ENCODE results near the gene TMEM263. TPM values are rescaled to one million over a fixed set of nuclear protein-coding genes. Genes with fewer than 3 reads are reported as not detected.

Gene TMEM263
- total RNA-seq, result 10 to 100 TPM; 32.6 to 33.2 TPM

GRCh38 chr12:106955377-106956047 is at the start of gene TMEM263:
Gene TMEM263 (plus strand): TSS chr12:106955907. CDS start chr12:106967117, 11,210 bp downstream.
- peak within 1 kb of the TSS; percentile 98 for H3K27ac Mint-ChIP-seq
- H3K9me3 Mint-ChIP-seq, result peaks cover 2% of the 10 kb centered on the region
- POLR2A ChIA-PET, result no interaction called here
- peaks cover 3% of the 10 kb centered on the region for H3K36me3 Mint-ChIP-seq (ENCODE audit: low read depth)
- CTCF ChIA-PET, result interaction anchor here (0.6 to 1.8 kb wide), 4 partner anchors 17 to 1623 kb away, joined by 3 to 6 read pairs (median 3); no protein-coding TSS in a partner anchor
- peak; percentile 86 for DNase-seq
- peaks cover 20% of the 10 kb centered on the region for H3K4me1 Mint-ChIP-seq
- peaks cover 10% of the 10 kb centered on the region for H3K27me3 Mint-ChIP-seq
- peak within 1 kb of the TSS; percentile 96 for H3K4me3 Mint-ChIP-seq

- ChIA-PET CTCF (no interaction called here), POLR2A (interaction anchor here (0.6 kb wide), 1 partner anchor 520 kb away, joined by 5 read pairs; no protein-coding TSS in a partner anchor)
- no peaks in the 10 kb centered on the region for H3K9me3 Mint-ChIP-seq
- no peak for DNase-seq
- no peak overlapping the region for H3K4me3 Mint-ChIP-seq
- no peaks in the 10 kb centered on the region for H3K36me3 Mint-ChIP-seq (ENCODE audit: low read depth)
- H3K27ac Mint-ChIP-seq, result no peak overlapping the region
- H3K4me1 Mint-ChIP-seq, result peaks cover 22% of the 10 kb centered on the region
- H3K27me3 Mint-ChIP-seq, result peaks cover 40% of the 10 kb centered on the region
These were observed 49.0 kb upstream of the TMEM263 start for GRCh38 chr12:106906715-106907114.

DNA sequence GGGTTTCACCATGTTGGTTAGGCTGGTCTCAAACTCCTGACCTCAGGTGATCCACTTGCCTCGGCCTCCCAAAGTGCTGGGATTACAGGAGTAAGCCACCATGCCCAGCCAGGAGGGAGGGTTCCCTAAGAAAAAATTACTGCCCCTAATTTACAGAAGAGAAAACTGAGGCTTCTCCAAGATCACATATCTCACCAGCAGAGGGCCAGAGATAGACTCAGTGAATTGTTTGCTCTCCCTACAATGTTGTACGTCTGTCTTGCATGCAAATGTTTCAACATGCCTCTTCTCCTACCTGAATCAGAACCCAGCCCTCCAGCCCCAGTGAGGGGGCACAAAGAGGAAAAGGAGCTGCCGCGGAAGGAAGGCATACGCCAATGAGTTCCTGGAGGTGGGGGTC is 48.3 kb upstream of the TMEM263 start:
- no peak overlapping the region for H3K27ac Mint-ChIP-seq
- peaks cover 35% of the 10 kb centered on the region for H3K27me3 Mint-ChIP-seq
- no peaks in the 10 kb centered on the region for H3K9me3 Mint-ChIP-seq
- H3K4me1 Mint-ChIP-seq, result peaks cover 22% of the 10 kb centered on the region
- DNase-seq, result no peak
- ChIA-PET CTCF (interaction anchor here (0.7 to 1.0 kb wide), 3 partner anchors 11 to 569 kb away, joined by 3 to 5 read pairs (median 3); no protein-coding TSS in a partner anchor), POLR2A (no interaction called here)
- no peak overlapping the region for H3K4me3 Mint-ChIP-seq
- no peaks in the 10 kb centered on the region for H3K36me3 Mint-ChIP-seq (ENCODE audit: low read depth)

GRCh38 chr12:106907846-106908245 is 47.9 kb upstream of the TMEM263 start:
- H3K9me3 Mint-ChIP-seq, result no peaks in the 10 kb centered on the region
- peaks cover 19% of the 10 kb centered on the region for H3K4me1 Mint-ChIP-seq
- POLR2A ChIA-PET, result no interaction called here

DNA sequence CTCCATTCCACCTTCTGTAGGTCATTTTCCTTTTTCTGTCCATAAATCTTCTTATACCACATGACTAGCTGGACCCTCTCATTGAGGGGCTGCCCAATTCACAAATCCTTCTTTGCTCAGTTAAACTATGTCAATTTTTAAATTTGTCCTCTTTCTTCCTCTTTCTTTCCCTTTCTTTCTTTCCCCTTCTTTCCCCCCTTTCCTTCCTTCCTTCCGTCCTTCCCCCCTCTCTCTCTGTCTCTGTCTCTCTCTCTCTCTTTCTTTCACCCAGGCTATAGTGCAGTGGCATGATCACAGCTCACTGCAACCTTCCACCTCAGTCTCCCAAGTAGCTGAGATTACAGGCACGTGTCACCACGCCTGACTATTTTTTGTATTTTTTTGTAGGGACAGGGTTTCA is 47.1 kb upstream of the TMEM263 start:
- H3K27ac Mint-ChIP-seq, result no peak overlapping the region
- H3K36me3 Mint-ChIP-seq (ENCODE audit: low read depth), result no peaks in the 10 kb centered on the region
- H3K27me3 Mint-ChIP-seq, result peaks cover 27% of the 10 kb centered on the region
- no peaks in the 10 kb centered on the region for H3K9me3 Mint-ChIP-seq
- no peak for DNase-seq
- POLR2A ChIA-PET, result no interaction called here
- CTCF ChIA-PET, result interaction anchor here (0.7 kb wide), 1 partner anchor 11 kb away, joined by 3 read pairs; no protein-coding TSS in a partner anchor
- peaks cover 16% of the 10 kb centered on the region for H3K4me1 Mint-ChIP-seq
- no peak overlapping the region for H3K4me3 Mint-ChIP-seq

More at GRCh38 chr12:106907846-106908245, 47.9 kb upstream of the TMEM263 start:
- Mint-ChIP-seq H3K27me3 (peaks cover 31% of the 10 kb centered on the region), H3K27ac (no peak overlapping the region), H3K36me3 (ENCODE audit: low read depth) (no peaks in the 10 kb centered on the region), H3K4me3 (no peak overlapping the region)
- no peak for DNase-seq
- CTCF ChIA-PET, result interaction anchor here (0.7 to 1.0 kb wide), 3 partner anchors 10 to 570 kb away, joined by 3 to 5 read pairs (median 3); no protein-coding TSS in a partner anchor

- ChIA-PET CTCF (interaction anchor here (1.1 to 1.5 kb wide), 2 partner anchors 19 to 37 kb away, joined by 4 read pairs; no protein-coding TSS in a partner anchor), POLR2A (no interaction called here)
- Mint-ChIP-seq H3K4me1 (peaks cover 21% of the 10 kb centered on the region), H3K36me3 (ENCODE audit: low read depth) (no peaks in the 10 kb centered on the region), H3K4me3 (no peak overlapping the region), H3K27me3 (peaks cover 20% of the 10 kb centered on the region), H3K9me3 (no peaks in the 10 kb centered on the region), H3K27ac (no peak overlapping the region)
- no peak for DNase-seq
These were observed 45.5 kb upstream of the TMEM263 start for GRCh38 chr12:106910202-106910601.

DNA sequence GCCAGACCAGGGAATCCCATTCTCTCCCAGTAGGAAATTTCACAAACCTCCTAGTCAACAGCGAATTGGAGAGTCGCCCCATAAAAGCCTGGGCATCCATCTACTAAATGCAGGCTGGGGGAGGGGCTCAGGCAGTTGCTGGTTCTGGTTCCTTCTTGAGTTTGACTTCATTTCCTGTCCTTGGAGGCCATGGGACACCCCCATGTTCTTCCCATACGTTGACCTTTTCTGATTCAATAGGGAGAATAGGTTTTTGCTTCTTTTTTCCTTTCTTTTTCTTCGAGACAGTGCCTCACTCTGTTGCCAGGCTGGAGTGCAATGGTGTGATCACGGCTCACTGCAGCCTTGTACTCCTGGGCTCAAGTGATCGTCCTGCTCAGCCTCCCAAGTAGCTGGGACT is 44.1 kb upstream of the TMEM263 start:
- Mint-ChIP-seq H3K4me1 (peaks cover 29% of the 10 kb centered on the region), H3K36me3 (ENCODE audit: low read depth) (no peaks in the 10 kb centered on the region), H3K9me3 (no peaks in the 10 kb centered on the region), H3K4me3 (no peak overlapping the region), H3K27me3 (peaks cover 14% of the 10 kb centered on the region), H3K27ac (no peak overlapping the region)
- CTCF ChIA-PET, result no interaction called here
- POLR2A ChIA-PET, result interaction anchor here (0.9 kb wide), 1 partner anchor 81 kb away, joined by 3 read pairs; no protein-coding TSS in a partner anchor
- DNase-seq, result no peak

DNA sequence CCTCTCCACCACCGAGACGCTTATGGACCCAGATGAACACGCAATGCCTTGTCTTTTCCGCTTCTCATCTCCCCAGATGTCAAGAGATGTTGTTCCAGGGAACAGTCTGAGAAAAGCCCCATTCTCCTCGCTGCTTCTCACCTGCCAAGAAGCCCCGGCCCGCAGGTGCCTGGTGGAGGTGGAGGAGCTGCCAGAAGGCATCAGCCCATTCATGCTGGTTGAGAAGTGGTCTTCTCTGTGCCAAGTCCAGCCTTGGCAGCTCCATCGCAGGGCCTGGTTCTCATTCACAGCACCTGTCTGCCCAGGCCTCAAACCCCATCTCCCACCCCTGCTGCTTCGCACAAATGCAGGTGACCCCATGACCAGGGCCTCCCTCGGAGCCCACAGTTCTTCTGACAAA is 42.3 kb upstream of the TMEM263 start:
- peaks cover 9% of the 10 kb centered on the region for H3K27me3 Mint-ChIP-seq
- H3K4me3 Mint-ChIP-seq, result no peak overlapping the region
- H3K9me3 Mint-ChIP-seq, result no peaks in the 10 kb centered on the region
- POLR2A ChIA-PET, result no interaction called here
- peak overlapping the region; percentile 31 for H3K27ac Mint-ChIP-seq
- no peak for DNase-seq
- peaks cover 27% of the 10 kb centered on the region for H3K4me1 Mint-ChIP-seq
- no peaks in the 10 kb centered on the region for H3K36me3 Mint-ChIP-seq (ENCODE audit: low read depth)
- CTCF ChIA-PET, result interaction anchor here (0.7 to 1.9 kb wide), 2 partner anchors 73 to 556 kb away, joined by 3 to 9 read pairs; partner anchors contain the start of gene POLR3B

DNA sequence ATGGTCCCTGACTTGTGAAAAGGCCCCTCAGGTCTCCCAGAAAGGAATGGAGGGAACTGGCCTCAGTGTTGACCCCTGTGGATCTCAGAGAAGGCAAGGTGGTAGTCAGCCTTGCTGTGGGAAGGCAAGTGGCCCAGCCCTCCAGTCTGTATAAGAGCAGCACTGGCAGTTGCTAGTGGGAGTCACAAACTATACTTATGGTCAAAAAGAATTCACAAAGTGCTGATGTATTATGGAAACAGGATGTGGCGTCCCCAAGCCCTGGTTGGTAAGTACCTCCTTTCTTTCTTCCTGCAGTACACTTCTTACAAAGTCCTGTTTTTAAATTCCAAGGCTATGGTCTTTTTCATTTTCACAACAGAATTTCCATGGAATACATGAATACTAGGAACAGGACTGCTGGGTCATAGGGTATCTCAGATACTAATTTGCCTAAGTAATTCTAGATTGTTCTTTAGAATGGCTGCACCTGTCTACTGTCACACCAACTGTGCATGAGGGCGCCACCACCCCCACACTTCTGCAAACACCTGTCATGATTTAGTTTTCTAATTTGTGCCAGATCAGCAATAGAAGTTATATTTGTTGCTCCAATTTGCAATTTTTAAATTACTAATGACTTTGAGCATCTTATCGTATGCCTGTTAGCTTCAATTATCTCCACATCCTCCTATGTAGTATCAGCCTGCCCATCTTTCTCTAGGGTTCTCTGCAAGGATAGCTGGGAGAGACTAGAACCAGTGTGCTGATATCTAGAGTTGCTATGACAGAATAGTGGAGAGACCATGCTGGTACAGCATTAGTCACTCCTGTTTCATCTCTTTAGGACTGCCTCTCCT is 40.7 kb upstream of the TMEM263 start:
- H3K4me3 Mint-ChIP-seq, result no peak overlapping the region
- POLR2A ChIA-PET, result interaction anchor here (0.6 kb wide), 1 partner anchor 561 kb away, joined by 3 read pairs; no protein-coding TSS in a partner anchor

DNA sequence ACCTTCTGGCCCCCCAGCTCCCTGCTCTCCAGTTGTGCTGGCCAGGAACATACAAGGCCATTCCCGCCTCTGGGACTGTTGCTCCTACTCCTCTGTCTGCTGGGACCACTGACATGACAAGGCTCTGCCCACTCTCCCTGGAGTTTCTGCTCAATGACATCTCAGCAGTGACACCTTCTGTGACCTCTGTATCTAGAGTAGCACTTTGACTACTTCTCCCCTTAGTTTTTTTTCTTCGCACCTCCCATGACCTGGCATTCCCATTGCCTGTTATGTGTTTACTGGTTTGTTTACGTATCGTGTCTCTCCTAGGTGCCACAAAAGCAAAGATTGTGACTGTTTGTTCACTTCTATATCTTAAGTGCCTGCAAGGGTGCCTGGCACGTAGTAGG is 40.1 kb upstream of the TMEM263 start:
- ChIA-PET POLR2A (interaction anchor here (0.6 kb wide), 1 partner anchor 561 kb away, joined by 3 read pairs; no protein-coding TSS in a partner anchor), CTCF (no interaction called here)
- Mint-ChIP-seq H3K4me3 (no peak overlapping the region), H3K27me3 (peaks cover 7% of the 10 kb centered on the region), H3K9me3 (no peaks in the 10 kb centered on the region), H3K27ac (peak overlapping the region; percentile 50), H3K4me1 (peaks cover 20% of the 10 kb centered on the region), H3K36me3 (ENCODE audit: low read depth) (no peaks in the 10 kb centered on the region)
- no peak for DNase-seq

More for the DNA sequence above, 40.7 kb upstream of the TMEM263 start:
- DNase-seq, result peak; percentile 44
- Mint-ChIP-seq H3K9me3 (no peaks in the 10 kb centered on the region), H3K36me3 (ENCODE audit: low read depth) (no peaks in the 10 kb centered on the region), H3K27ac (peak overlapping the region; percentile 85), H3K4me1 (peaks cover 27% of the 10 kb centered on the region), H3K27me3 (peaks cover 7% of the 10 kb centered on the region)
- CTCF ChIA-PET, result no interaction called here

- H3K27me3 Mint-ChIP-seq, result peaks cover 21% of the 10 kb centered on the region
- POLR2A ChIA-PET, result no interaction called here
These were observed 38.2 kb upstream of the TMEM263 start for GRCh38 chr12:106917503-106917902.

GRCh38 chr12:106918746-106919145 is 37.0 kb upstream of the TMEM263 start:
- H3K4me1 Mint-ChIP-seq, result peaks cover 15% of the 10 kb centered on the region

More at GRCh38 chr12:106917503-106917902, 38.2 kb upstream of the TMEM263 start:
- CTCF ChIA-PET, result interaction anchor here (0.8 to 1.5 kb wide), 2 partner anchors 10 to 531 kb away, joined by 3 read pairs; no protein-coding TSS in a partner anchor
- no peak overlapping the region for H3K27ac Mint-ChIP-seq
- H3K4me3 Mint-ChIP-seq, result no peak overlapping the region
- no peaks in the 10 kb centered on the region for H3K36me3 Mint-ChIP-seq (ENCODE audit: low read depth)
- DNase-seq, result no peak
- H3K4me1 Mint-ChIP-seq, result peaks cover 16% of the 10 kb centered on the region
- no peaks in the 10 kb centered on the region for H3K9me3 Mint-ChIP-seq

More at GRCh38 chr12:106918746-106919145, 37.0 kb upstream of the TMEM263 start:
- H3K27ac Mint-ChIP-seq, result no peak overlapping the region
- no peak overlapping the region for H3K4me3 Mint-ChIP-seq
- H3K36me3 Mint-ChIP-seq (ENCODE audit: low read depth), result no peaks in the 10 kb centered on the region
- POLR2A ChIA-PET, result no interaction called here
- no peaks in the 10 kb centered on the region for H3K9me3 Mint-ChIP-seq
- H3K27me3 Mint-ChIP-seq, result peaks cover 29% of the 10 kb centered on the region
- CTCF ChIA-PET, result interaction anchor here (1.5 to 1.7 kb wide), 2 partner anchors 532 to 561 kb away, joined by 3 to 6 read pairs; partner anchors contain the start of gene POLR3B
- DNase-seq, result peak; percentile 13
